Measurements from ENCODE around the gene URM1.

DNA sequence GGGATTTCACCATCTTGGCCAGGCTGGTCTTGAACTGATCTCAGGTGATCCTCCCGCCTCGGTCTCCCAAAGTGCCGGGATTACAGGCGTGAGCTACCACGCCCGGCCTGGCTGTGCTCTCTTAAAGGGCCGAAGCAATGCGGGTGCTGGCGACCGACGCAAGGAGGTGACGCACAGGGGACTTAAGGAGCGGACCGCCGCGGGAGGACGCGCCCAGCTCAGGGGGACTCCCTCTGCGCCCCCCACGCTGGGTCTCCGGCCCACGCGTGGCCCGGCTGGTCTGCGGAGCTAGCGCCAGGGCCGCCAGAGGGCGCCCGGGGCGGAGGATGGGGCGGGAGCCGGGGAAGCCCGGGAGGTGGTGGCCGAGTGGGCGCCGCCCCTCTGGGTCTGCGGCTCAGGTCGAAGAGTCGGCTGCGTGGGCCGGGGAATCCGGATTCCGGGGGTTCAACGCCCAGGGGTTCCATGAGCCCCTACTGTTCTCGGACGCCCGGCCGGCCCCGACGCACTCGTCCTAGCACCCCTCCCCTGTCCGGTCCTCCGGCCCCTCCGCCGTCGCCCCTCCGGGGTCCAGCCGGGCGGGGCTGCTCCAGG lies 49.0 kb downstream of the URM1 start:
- TF ChIP-seq, protein P1, sequence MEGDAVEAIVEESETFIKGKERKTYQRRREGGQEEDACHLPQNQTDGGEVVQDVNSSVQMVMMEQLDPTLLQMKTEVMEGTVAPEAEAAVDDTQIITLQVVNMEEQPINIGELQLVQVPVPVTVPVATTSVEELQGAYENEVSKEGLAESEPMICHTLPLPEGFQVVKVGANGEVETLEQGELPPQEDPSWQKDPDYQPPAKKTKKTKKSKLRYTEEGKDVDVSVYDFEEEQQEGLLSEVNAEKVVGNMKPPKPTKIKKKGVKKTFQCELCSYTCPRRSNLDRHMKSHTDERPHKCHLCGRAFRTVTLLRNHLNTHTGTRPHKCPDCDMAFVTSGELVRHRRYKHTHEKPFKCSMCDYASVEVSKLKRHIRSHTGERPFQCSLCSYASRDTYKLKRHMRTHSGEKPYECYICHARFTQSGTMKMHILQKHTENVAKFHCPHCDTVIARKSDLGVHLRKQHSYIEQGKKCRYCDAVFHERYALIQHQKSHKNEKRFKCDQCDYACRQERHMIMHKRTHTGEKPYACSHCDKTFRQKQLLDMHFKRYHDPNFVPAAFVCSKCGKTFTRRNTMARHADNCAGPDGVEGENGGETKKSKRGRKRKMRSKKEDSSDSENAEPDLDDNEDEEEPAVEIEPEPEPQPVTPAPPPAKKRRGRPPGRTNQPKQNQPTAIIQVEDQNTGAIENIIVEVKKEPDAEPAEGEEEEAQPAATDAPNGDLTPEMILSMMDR (IDR thresholded peaks at IDR 0.05): peak; percentile 60 to 84 (median 70)
- TF ChIP-seq POLR2A (IDR thresholded peaks at IDR 0.05): no peak

Measured in esophagus squamous epithelium (tissue), 4 donors.